ENCODE data around the gene SCLT1. TPM values are rescaled to one million over a fixed set of nuclear protein-coding genes. Genes with fewer than 3 reads are reported as not detected.

The SCLT1 gene
- total and polyA plus RNA-seq, 8 donors: 3.4 to 7.3 (median 6.1) TPM

DNA sequence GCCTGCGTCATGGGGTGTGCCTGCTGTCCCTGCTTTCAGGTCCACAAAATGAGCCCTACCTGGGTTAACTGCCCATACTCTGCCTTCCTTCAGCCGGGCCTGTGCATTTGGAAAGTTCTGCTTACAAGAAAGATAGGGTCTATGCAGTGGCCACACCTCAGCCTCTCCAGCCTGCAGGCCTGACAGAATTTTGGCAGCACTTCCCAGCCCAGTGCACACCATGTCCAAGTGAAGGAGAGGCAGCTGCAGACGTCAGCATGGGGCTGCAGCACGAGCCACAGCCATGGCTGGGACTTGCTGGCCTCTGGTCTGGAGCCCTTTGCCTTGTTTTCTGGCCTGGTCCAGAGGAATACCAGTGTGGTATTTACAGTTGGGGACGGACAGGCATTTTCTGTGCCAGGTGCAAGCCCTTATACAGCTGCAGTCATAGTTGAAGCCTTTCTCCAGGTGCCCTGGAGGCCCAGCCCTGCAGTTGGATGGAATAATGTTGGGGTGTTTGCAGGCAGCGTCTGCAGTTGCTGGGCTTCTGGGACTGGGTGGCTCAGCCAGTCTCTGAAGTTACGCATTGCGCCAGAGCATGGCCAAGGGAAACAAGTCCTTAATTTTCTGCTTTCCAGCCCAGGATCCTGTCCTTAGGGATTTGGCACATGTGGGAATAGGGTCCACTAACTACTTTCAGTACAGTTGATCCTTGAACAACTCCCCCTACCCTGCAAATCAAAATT, 257.7 kb downstream of the SCLT1 start:
- DNase-seq: peak; percentile 66 to 88 (median 80)
- WGBS, 2 donors: 26 to 33% methylated on average over 8 of the region's 8 CpGs
- peak; percentile 79 to 91 (median 86) for ATAC-seq
- H3K36me3 ChIP-seq: peaks cover 0 to 14% (median 0%) of the 10 kb centered on the region in 3 donors
- no peak overlapping the region for H3K4me3 ChIP-seq
- TF ChIP-seq, protein P1, sequence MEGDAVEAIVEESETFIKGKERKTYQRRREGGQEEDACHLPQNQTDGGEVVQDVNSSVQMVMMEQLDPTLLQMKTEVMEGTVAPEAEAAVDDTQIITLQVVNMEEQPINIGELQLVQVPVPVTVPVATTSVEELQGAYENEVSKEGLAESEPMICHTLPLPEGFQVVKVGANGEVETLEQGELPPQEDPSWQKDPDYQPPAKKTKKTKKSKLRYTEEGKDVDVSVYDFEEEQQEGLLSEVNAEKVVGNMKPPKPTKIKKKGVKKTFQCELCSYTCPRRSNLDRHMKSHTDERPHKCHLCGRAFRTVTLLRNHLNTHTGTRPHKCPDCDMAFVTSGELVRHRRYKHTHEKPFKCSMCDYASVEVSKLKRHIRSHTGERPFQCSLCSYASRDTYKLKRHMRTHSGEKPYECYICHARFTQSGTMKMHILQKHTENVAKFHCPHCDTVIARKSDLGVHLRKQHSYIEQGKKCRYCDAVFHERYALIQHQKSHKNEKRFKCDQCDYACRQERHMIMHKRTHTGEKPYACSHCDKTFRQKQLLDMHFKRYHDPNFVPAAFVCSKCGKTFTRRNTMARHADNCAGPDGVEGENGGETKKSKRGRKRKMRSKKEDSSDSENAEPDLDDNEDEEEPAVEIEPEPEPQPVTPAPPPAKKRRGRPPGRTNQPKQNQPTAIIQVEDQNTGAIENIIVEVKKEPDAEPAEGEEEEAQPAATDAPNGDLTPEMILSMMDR (IDR thresholded peaks at IDR 0.05): no peak
- FAIRE-seq: no peak
- H3K9me3 ChIP-seq: no peaks in the 10 kb centered on the region
- H3K27ac ChIP-seq: peak overlapping the region in 3 of 4 donors; percentile 14 to 37 (median 28)
- H3K4me1 ChIP-seq: peaks cover 32 to 65% (median 39%) of the 10 kb centered on the region in 3 donors
- H3K27me3 ChIP-seq: no peaks in the 10 kb centered on the region
- intact Hi-C loops (cut with DNase I): no loop called here

Other genes starting within 250 kb of the SCLT1 start
- 10 to 100 TPM in 1 of 6 donors, 1 to 10 TPM in 5; 5.6 to 11.1 (median 7.6) TPM for gene C4orf33, start 2.6 kb upstream of the SCLT1 start, total RNA-seq
- 1 to 10 TPM; 5.5 to 9.5 TPM for gene C4orf33, start 2.6 kb upstream of the SCLT1 start, polyA plus RNA-seq

Data from pancreas (tissue), 10 donors.